ENCODE measurements around the gene POLR2L.

POLR2L gene

DNA sequence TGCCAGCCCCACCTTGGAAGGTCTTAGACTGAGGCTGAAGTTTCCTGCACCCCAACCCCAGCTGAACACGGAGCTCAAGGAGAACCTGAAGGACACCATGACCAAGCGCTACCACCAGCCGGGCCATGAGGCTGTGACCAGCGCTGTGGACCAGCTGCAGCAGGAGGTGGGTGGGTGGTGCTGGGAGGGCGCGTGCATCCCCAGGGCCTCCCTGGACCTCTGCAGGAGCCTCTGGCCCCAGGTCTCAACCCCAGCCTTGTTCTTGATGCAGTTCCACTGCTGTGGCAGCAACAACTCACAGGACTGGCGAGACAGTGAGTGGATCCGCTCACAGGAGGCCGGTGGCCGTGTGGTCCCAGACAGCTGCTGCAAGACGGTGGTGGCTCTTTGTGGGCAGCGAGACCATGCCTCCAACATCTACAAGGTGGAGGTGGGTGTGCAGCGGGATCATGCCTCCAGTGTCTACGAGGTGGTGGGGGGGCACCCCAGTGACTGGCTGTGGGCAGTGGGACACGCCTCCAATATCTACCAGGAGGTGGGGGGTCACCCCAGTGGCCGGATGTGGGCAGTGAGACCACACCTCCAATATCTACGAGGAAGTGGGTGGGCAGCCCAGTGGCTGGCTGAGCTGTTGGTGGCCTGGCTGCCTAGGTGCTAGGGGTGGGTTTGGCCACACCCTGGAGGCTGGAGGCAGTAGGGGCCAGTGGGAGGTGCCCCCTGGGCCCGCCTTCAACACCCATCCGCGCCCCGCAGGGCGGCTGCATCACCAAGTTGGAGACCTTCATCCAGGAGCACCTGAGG is 4.9 kb downstream of the POLR2L start:
- no peak for DNase-seq

DNA sequence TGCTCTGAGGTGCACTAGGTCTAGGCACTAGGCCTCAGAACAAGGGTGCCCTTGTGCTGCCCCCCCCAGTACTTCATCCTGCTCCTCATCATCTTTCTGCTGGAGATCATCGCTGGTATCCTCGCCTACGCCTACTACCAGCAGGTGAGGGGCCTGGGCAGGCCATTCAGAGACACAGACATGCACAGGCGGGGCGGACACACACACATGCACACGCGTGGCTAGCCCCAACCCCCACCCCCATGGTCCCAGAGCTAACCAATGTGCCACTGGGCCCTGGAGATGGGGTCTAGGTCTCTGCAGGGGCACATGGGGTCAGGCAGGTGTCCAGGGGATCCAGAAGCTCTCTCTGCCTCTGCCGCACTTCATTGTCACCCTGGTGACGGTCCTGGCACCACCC is 5.6 kb downstream of the POLR2L start:
- DNase-seq = no peak

DNA sequence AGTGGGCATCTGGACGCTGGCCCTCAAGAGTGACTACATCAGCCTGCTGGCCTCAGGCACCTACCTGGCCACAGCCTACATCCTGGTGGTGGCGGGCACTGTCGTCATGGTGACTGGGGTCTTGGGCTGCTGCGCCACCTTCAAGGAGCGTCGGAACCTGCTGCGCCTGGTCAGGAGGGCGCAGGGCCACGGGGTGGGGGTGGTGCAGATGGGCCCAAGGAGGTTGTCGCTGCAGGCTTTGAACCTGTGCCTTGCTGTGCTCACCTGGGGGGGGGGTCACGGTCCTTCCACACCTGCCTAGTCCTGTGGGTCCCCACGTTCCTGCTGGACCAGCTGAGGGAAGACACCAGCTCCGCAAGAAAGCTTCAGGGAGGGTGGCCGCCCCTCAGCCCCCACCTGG is 6.1 kb downstream of the POLR2L start:
- DNase-seq = no peak

DNA sequence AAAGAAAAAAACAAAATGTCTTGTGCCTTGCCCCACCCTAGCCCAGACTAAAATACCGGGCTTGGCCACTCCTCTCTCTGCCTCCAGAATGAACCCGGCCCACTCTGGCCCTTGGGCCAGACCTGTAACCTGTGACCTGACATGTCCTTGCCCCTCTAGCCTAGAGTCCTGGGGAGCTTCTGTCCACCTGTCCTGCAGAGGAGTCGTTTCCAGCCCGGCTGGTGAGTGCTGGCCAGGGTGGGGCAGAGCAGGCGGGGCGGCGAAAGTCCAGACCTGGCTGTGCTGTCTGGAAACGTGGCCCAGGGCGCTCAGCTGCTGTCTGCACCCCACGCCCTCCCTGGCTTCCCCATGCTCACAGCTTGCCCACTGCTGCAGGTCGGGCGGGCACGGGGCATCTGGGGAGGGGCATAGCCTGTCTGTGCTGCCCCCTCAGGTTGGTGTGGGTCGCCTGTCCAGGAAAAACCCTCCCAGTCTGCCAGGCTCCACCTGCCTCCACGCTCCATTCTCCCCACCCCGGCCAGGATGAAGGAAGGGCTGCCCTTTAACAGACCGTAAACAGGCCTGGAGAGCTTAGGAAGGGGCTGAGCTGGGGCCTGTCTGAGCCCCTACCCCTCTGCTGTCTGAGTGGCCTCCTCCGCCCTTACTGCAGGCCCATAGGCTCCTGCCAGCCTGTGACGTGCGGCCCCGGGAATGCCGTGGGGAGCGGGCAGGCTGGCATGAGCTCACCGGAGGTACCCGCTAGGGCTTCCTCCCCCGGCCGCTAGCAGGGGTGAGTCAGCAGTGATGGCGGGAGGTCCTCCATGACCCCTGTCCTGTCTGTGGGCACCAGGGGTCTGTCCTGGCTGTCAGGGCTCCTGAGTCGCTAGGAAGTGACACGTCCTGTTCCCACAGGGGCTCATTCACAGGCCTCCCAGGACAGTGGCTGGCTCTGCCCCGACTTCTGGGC is 7.7 kb downstream of the POLR2L start:
- DNase-seq = peak; percentile 68

DNA sequence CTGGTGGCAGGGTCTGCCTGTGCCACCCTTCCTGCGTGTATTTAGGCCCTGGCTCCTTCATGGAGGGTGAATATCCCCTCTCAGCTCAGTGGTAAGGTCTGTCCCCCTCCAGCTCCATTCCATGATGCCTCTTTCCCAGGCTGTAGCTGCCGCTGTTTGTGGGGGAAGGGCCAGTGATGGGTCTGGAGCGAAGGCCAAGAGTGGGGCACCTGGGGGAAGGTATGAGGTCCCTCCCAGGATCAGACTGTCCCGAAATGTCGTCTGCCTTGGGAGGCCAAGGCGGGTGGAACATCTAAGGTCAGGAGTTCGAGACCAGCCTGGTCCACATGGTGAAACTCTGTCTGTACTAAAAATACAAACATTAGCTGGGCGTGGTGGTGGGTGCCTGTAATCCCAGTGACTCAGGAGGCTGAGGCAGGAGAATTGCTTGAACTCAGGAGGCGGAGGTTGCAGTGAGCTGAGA is 8.4 kb downstream of the POLR2L start:
- DNase-seq = no peak

DNA sequence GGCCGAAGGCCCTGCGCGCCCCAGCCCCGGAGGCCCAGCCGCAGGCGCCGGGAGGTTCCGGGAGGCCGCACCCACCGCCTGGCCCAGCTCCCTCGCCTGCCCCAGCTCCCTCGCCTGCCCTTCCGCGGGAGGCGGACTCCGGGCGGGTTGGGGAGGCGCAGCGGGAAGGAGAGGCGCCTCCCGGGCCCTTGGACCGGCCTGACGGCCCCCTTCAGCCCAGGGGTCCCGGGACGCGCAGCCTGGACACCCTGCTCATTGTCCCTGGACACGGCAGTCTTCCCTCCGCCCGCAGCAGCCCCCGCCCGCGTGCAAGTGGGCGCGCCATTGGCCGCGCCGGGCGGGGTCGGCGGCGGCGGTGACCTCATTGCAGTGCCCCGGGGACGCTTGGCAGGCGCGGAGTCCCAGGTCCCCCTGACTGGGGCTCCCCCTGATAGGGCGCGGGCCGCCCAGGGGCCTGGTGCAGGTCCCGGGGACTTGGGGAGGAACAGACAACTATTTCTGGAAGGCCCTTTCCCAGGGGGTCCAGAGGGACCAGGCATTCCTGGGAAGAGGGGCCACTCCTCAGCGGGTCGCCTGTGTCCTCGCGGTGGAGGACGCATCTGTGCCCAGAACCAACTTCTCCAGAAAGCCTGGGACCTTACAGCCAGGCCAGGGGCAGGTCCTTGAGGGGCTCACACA is 9.1 kb downstream of the POLR2L start:
- no peak for DNase-seq

DNA sequence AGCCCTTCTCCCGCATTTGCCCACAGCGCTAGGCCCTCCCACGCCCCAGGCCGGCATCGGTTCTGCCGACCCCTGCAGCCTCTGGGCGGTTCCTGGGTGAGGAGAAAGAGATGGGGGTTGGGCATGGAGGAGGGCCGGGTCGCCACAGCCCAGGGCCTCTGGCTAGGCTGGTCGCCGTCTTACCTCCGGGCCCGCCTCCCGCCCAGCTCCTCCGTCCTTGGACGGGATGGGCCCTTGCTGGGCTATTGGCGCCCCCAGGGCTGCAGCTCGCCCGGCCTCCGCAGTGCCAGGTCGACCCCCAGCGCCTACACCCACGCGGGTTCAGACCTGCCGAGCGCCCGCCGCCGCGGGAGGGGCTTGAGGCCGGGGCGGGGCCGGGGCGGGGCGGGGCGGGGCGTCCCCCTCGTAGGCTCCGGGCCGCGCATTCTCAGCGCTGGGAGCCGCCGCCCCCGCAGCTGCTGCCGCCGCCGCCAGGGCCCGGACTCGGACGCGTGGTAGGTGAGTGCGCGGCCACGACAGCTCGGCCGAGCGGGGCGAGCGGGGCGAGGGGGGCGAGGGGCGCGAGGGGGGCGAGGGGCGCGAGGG is 9.7 kb downstream of the POLR2L start, which contains the start of gene CD151:
TSS of gene CD151 (plus strand) at position 424 of the 585 bp plus-strand sequence. CDS start 3,118 bp downstream, outside the sequence.
- DNase-seq = peak; percentile 51

DNA sequence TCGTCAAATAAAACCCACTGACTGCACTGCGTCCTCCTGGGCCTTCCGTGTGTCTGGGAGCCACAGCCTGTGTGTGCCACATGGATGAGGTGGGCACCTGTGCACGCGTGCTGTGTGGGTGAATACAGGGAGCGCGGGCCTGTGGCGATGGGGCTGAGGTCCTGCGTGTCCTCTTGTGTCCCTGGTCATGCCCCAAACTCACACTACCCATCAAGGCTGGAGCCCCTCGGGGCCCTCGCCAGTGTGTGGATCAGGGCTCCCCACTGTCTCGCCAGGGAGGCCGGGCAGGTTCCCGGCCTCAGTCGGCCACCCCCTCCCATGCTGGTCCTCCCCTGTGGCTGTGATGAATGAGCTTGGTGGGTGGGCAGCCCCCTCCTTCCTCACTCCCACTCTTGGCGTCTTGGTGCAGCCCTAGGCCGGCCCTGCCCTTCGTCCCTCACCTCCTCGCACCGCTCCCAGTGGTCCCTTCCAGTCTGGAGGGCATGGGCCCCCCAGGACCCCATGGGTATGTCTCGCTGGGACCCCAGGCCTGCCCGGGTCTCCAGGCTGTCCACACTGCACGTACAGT is 10.3 kb downstream of the POLR2L start:
- no peak for DNase-seq

DNA sequence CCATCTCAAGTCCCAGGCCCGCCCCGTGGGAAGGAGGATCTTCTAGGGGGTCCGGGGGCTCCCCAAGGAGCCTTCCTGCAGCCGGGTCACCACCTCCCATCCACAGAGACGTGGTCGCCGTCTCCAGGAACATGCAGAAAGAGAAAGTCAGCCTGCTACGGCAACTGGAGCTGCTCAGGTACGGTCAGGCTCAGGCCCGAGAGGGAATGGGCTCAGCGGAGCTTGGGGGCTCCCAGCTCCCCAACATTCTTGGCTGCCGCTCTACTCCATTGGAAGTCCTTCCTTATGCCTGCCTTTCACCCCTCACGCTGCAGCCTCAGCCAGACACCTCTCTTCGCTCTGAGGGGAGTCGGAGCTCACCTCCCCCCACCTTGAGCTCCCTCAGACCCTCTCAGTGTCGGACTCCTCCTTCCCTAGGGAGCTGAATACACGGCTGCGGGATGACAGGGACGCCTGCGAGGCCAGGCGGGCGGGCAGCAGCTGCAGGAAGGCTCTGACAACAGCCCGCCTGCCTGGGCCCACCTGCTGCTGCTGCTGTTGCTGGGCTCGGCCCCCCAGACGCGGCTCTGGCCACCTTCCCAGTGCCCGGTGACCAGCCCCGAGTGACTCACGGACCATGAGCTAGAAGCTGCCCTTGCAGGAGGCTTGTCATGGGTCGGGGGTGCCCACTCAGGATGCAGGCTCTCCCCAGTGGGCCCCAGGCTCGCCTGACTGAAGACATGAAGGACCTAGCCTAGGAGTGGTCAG is 11.0 kb downstream of the POLR2L start:
- no peak for DNase-seq

DNA sequence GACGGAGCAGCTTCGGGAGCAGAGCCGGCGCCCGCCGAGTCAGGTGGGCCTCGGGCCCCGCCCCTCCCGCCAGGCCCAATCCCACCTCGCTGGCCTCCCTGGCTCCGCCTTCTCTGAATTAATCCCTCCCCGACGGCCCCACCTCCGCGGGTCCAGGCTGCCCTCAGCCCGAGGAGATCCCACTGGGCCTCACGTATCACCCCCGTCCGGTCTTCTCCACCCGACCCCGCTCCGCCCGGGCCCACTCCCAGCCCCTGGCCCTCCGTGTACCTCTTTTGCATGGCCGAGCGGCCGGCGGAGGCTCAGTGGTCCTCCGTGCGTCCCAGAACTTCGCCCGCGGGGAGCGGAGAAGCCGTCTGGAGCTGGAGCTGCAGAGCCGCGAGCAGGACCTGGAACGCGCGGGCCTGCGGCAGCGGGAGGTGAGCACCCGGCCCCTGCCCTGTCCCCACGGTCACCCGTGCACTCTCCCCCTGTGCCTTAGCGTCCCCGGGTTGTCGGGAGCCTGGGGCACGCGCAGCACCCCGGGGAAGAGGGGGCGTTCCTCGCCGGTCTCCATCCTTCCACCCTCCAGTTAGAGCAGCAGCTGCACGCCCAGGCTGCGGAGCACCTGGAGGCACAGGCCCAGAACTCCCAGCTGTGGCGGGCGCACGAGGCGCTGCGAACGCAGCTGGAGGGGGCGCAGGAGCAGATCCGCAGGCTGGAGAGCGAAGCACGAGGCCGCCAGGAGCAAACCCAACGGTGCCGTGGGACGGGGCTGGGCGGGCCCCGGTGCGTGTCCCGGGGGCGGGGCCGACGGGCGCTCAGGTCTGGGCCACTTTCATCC is 11.8 kb downstream of the POLR2L start:
- DNase-seq = peak; percentile 54

DNA sequence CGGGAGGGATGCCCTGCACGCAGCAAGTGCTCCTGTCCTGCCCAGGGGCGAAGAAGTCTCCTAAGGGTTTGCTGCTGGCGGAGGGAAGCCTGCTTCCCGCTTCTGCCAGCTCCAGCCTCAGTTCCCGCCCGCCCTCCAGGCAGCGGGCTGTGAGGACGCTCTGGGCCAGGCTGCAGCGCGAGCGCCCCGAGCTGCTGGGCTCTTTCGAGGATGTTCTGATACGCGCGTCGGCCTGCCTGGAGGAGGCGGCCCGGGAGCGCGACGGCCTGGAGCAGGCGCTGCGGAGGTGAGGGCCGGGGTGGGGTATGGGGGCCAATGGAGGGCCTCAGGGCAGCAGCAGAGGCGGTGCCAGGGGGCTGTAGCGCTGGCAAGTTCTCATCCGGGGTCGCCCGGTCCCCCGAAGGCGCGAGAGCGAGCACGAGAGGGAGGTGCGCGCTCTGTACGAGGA is 12.5 kb downstream of the POLR2L start:
- DNase-seq = no peak

DNA sequence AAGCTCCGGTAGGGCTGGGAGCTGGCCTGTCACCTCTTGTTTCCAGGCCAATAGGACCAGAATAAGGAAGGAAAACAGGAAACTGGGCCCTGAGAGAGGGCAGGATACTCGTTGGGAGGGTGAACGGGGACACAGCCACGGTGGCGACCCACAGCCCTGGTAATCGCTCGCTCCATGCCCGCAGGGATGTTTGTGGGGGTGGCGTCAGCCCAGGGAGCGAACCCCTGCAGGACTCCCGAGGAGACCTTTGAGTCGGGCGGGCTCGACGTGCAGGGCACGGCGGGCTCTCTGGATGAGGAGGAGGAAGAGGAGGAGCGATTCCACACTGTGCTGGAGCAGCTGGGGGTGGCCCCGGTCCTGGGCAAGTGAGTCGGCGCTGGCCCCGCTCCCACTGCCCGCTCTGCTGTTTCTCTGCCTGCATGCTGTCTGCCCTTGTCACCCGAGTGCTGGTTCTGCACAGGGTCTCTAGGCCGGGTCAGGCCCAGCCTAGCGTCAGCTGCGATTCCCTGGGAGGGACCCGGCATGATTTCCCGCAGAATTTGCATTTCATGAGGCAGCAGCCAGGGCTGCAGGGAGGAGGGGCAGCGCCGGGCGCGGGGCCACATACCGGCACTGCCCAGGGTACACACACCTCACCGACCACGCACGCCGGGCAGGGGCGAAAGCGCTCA is 13.0 kb downstream of the POLR2L start:
- no peak for DNase-seq

DNA sequence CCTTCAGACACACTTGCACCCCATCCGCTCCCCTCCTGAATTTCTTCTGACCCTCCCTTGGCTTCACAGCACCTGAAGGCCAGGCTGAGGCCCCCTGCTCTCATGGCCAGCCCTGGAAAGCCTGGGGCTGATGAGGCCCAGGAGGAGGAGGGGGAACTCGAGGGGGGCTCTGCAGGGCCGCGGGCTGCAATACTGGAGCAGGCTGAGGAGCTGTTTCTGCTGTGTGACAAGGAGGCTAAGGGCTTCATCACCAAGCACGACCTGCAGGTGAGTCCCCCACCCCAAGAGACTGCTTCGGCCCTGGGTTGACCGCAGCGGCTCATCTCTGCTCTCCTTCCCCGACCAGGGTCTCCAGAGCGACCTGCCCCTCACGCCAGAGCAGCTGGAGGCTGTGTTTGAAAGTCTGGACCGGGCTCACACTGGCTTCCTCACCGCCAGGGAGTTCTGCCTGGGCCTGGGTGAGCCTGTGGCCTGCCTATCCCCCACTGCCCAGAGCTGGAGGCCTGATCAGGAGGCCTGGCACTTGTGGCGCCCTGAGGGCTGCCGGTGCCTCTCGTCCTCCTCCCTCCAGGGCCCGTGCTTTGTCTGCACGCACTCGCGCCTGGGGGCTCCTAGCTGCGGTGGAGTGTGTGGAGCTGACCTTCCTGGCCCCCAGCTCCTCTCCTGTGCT is 13.7 kb downstream of the POLR2L start:
- no peak for DNase-seq

DNA sequence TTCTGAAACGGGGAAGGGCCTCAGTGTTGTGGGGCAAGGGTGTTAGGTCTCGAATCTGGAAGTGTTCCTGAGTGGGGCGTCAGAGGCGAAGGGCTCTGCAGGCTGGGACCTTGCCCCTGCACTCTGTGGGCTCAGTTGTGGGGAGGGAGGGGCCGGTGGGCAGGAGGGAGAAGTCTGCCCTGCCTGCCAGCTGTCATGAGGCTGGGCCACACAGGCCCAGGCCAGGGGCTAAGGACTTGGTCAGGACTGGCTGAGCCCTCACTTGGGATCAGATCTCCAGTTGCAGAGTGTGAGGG is 14.5 kb downstream of the POLR2L start, which contains the start of gene CRACR2B:
TSS of gene CRACR2B (plus strand) at position 23 of the 296 bp plus-strand sequence. CDS start 689 bp downstream, outside the sequence.
- no peak for DNase-seq

DNA sequence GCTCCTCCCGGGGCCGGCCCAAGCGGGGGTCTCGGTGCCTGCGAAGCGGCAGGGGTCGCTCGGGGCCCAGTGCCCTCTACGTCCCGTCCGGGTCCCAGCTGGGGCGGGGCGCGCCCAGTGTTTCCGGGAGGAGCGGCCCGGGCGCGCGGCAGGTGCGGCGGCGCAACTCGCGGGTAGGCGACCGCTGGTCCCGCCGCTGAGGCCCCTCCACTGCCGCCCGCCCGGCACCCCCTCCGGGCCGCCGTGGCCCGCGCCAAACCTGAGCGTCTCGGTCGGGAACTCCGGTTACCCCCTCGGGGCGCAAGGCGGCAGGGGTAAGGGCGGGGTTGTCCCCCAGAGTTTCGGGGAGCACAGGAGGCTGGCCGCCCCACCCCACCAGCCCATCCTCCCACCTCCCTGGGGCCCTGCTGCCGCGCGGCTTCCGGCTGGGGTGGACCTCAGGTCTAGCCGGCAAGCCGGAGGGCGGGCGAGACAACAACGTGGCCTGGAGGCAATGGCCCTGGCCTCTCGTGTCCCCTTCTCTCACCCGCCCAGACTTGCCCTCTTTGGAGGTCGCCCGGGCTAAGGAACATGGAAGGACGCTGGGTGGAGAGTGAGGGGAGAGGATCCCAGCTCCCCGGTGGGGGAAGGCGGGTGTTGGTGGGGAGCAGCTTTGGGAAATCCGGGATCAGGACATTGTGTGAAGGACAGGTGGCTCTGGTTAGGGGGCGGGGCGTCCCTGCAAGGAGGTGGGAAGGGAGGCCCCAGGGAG is 15.0 kb downstream of the POLR2L start:
- DNase-seq = no peak

DNA sequence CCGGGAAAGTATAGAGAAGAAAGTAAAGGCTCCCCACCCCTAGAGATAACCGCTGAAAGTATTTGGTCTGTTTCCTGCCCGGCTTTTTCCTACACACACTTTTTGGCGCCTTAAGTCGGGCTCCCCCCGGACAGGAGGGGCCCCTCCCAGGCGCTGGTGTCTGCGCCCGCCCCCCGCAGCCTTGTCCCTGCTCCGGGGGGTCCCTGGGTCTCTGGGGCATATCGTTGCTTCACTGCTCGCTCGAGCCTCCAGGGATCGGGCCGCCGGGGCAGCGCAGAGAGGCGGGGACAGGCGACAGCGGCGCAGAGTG is 15.5 kb downstream of the POLR2L start:
- no peak for DNase-seq

DNA sequence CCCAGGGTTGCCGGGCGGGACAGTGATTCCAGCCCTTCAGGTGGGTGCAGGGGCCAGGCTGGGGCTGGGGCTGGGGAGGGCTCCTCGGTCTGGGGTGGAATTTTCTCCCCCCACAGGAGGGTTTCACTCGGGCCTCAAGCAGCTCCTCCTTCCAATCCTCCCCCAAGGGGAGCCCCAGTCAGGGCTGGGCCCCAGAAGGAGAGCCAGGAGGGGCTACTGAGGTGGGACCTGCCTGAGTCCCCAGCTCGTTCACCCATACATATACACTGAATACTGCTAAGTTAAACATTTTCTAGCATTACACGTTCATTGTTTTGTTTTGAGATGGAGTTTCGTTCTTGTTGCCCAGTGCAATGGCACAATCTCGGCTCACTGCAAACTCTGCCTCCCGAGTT is 16.1 kb downstream of the POLR2L start:
- no peak for DNase-seq

DNA sequence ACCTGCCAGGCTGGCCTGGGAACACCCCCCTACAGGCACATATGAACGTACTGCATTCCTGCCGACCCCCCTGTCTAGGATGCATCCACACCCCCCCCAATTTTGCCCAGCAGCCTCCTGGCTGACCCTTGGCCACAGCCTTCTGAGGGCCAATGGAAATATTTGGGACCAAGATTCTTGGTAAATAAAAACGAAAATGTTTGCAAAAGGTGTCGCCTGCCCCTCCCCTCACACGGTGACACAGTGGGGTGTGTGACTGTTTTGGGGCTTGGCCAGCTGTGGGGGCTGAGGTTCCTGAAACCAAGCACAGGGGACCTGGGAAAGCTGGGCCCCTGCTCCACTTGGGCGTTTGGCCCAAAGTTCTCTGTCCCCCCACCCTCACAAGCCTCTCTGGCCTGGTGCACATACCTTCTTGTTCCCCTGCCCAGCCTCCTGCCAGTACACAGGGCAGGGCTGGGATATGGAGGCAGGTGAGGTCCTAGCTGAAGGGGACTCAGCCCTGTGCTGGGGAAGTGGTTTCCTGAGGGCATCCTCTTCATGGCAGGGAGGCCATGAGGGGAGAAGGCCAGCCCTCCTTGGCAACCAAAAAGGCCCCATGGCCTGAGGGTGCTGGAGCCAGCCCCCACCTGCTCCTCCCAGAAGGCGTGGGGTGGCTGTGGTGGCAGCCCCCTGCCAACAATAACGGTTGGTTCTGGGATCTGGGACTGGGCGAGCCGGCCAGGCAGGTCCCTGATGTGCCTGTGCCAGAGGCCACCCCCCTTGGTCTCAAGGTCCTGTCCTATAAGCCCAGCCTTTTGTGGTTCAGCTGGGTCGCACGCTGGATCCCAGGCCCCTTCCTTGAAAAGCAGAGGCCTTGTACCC is 16.7 kb downstream of the POLR2L start:
- no peak for DNase-seq

All from HCEC 1CT (cell line).